Measurements from ENCODE around the gene FAM32A. TPM values are rescaled to one million over a fixed set of nuclear protein-coding genes. Genes with fewer than 3 reads are reported as not detected.

Gene FAM32A
- total RNA-seq, 1 experiment from 2014 or later, result 44.6 TPM

- TF ChIP-seq CTCF (IDR thresholded peaks at IDR 0.05), result no peak
- TF ChIP-seq SIN3A (IDR thresholded peaks at IDR 0.05; ENCODE audit: borderline replicate concordance, insufficient read depth, low read depth, low read length), result no peak
- no peak for TF ChIP-seq TCF7L2 (IDR thresholded peaks at IDR 0.05; ENCODE audit: low read depth, low read length)
- TF ChIP-seq POLR2AphosphoS5 (IDR thresholded peaks at IDR 0.05; ENCODE audit: low read depth, low read length), result no peak
- no peak for TF ChIP-seq REST (IDR thresholded peaks at IDR 0.05; ENCODE audit: insufficient read depth in 1 of 2, low read depth in 2 of 2, low read length in 1 of 2)
- Histone ChIP-seq H3K27me3 (ENCODE audit: control insufficient read depth, insufficient read depth, low read length) (no peaks in the 10 kb centered on the region), H3K9me3 (ENCODE audit: control insufficient read depth, insufficient read depth, low read depth, low read length) (peaks cover 8% of the 10 kb centered on the region; the same call in 1 of the 2 replicates), H3K27ac (ENCODE audit: low read length) (no peak overlapping the region), H3K36me3 (ENCODE audit: control insufficient read depth, insufficient read depth, low read length) (peaks cover 4% of the 10 kb centered on the region; the same call in 1 of the 2 replicates), H3K4me3 (ENCODE audit: low read depth in 2 of 2, low read length in 2 of 2) (no peak overlapping the region), H3K4me1 (ENCODE audit: control insufficient read depth, insufficient read depth, low read length) (no peaks in the 10 kb centered on the region)
- ATAC-seq (no peak), DNase-seq (ENCODE audit: low read depth, low spot score) (no peak)
- ChIA-PET POLR2A (no interaction called here), CTCF (no interaction called here)
- in situ Hi-C loops (cut with HindIII; ENCODE audit: low pct_unique_long_range_greater_than_20kb, low sequenced_read_pairs), result no loop called here
- BruUV-seq (replicated peaks), result no TSS peak
- intact Hi-C loops (cut with micrococcal nuclease; ENCODE audit: unreplicated experiment), result no loop called here
These were observed 37.6 kb downstream of the FAM32A start for GRCh38 chr19:16222806-16223205.

GRCh38 chr19:16223746-16224145 lies 38.5 kb downstream of the FAM32A start:
- CTCF ChIA-PET, result no interaction called here
- H3K9me3 ChIP-seq (ENCODE audit: control insufficient read depth, insufficient read depth, low read depth, low read length), result peaks cover 8% of the 10 kb centered on the region; the same call in 1 of the 2 replicates
- POLR2A ChIA-PET, result no interaction called here
- intact Hi-C loops (cut with micrococcal nuclease; ENCODE audit: unreplicated experiment), result no loop called here
- TF ChIP-seq SIN3A (IDR thresholded peaks at IDR 0.05; ENCODE audit: borderline replicate concordance, insufficient read depth, low read depth, low read length) (no peak), TCF7L2 (IDR thresholded peaks at IDR 0.05; ENCODE audit: low read depth, low read length) (no peak), CTCF (IDR thresholded peaks at IDR 0.05) (no peak), POLR2AphosphoS5 (IDR thresholded peaks at IDR 0.05; ENCODE audit: low read depth, low read length) (no peak), REST (IDR thresholded peaks at IDR 0.05; ENCODE audit: insufficient read depth in 1 of 2, low read depth in 2 of 2, low read length in 1 of 2) (no peak)
- no peak overlapping the region for H3K27ac ChIP-seq (ENCODE audit: low read length)
- in situ Hi-C loops (cut with HindIII; ENCODE audit: low pct_unique_long_range_greater_than_20kb, low sequenced_read_pairs), result no loop called here
- H3K4me3 ChIP-seq (ENCODE audit: low read depth in 2 of 2, low read length in 2 of 2), result no peak overlapping the region
- DNase-seq (ENCODE audit: low read depth, low spot score), result no peak
- H3K4me1 ChIP-seq (ENCODE audit: control insufficient read depth, insufficient read depth, low read length), result no peaks in the 10 kb centered on the region
- no peaks in the 10 kb centered on the region for H3K27me3 ChIP-seq (ENCODE audit: control insufficient read depth, insufficient read depth, low read length)
- ATAC-seq, result no peak
- H3K36me3 ChIP-seq (ENCODE audit: control insufficient read depth, insufficient read depth, low read length), result peaks cover 4% of the 10 kb centered on the region; the same call in 1 of the 2 replicates
- BruUV-seq (replicated peaks), result no TSS peak
